GM12872 (cell line): Measurements from ENCODE around the gene PRSS27.

ENCODE experiments used
- TF ChIP-seq, protein P1 (sequence below): IDR thresholded peaks from 3 replicates; pipeline ENCODE4 v1.5.1; 2011; ENCODE audit warnings: low read depth, mild to moderate bottlenecking, low read length, moderate library complexity; ENCODE audit not compliant: insufficient read depth

PRSS27 gene

DNA sequence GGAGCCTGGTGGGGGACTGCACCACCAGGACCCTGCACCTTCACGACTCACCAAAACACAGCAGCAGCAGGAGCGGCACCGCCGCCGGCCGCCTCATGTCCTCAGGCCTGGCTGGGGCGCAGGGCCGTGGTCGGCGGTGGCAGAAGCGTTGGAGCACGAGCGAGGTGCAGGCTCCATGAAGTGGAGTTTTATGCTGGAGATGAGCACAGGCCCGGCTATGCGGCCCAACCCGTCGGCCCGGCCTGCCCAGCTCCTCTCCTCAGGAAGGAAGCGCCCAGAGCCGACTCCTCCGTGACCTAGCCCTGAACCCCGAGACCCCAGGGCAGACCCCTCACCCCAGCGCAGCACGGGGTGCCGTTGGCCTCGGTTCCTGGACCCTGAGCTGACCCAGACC lies at the start of gene PRSS27:
Gene PRSS27 (minus strand): TSS at position 161 of the 394 bp plus-strand sequence. CDS start 64 bp downstream, at position 97.
- TF ChIP-seq, protein P1, sequence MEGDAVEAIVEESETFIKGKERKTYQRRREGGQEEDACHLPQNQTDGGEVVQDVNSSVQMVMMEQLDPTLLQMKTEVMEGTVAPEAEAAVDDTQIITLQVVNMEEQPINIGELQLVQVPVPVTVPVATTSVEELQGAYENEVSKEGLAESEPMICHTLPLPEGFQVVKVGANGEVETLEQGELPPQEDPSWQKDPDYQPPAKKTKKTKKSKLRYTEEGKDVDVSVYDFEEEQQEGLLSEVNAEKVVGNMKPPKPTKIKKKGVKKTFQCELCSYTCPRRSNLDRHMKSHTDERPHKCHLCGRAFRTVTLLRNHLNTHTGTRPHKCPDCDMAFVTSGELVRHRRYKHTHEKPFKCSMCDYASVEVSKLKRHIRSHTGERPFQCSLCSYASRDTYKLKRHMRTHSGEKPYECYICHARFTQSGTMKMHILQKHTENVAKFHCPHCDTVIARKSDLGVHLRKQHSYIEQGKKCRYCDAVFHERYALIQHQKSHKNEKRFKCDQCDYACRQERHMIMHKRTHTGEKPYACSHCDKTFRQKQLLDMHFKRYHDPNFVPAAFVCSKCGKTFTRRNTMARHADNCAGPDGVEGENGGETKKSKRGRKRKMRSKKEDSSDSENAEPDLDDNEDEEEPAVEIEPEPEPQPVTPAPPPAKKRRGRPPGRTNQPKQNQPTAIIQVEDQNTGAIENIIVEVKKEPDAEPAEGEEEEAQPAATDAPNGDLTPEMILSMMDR: no peak

DNA sequence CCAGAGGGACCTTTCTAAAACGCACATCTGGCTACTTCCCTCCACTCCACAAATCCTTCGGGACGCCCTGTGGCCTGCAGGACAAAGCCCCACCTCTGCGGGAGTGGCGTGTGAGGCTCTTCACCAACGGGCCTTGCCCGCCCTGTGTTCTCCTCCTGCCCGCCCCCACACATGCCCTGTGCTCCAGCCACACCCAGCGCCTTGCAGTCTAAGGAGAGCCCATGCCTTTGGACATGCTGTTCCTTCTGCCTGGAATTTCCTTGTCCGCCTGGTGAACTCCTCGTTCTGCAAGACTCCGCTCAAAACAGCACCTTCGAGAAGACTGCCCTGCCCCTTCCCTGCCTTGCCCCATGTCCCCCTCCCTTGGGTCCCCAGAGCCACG lies 49.6 kb upstream of the PRSS27 start:
- TF ChIP-seq, protein P1: no peak

GRCh38 chr16:2769100-2769529 lies 49.1 kb upstream of the PRSS27 start:
- TF ChIP-seq, protein P1: no peak

DNA sequence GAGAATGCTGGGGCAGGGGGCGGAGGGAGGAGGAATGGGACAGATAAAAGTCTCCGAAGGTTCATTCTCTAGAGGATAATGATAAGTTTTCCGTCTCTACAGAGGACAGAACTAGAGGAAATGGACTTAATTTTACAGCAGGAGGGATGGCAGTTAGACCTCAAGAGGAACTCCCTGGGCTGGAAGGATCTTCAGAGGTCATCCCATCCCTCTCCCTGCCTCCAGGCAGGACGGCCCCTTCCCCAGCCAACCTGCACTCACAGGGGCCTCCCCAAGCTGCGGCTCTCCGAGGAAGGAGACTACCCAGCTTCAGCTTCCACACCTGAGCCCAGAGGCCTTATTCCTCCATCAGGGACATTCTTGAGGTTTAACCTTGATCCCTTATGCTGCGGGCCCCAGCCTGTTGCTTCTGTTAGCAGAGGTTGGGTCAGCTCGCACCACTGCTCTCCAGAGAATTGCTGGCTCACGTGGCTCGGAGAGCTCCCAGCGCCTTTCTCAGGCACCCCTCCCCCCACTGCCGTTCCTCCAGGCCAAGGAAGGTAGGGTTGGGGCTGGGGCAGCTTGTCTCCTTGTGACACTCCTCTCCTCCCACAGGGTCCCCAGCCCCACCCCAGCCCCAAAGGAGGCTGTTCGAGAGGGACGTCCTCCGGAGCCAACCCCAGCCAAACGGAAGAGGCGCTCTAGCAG lies 48.5 kb upstream of the PRSS27 start:
- TF ChIP-seq, protein P1: no peak

GRCh38 chr16:2767891-2768290 lies 47.9 kb upstream of the PRSS27 start:
- TF ChIP-seq, protein P1: no peak

- TF ChIP-seq, protein P1: no peak
Measured at GRCh38 chr16:2767140-2767731, 47.2 kb upstream of the PRSS27 start.

DNA sequence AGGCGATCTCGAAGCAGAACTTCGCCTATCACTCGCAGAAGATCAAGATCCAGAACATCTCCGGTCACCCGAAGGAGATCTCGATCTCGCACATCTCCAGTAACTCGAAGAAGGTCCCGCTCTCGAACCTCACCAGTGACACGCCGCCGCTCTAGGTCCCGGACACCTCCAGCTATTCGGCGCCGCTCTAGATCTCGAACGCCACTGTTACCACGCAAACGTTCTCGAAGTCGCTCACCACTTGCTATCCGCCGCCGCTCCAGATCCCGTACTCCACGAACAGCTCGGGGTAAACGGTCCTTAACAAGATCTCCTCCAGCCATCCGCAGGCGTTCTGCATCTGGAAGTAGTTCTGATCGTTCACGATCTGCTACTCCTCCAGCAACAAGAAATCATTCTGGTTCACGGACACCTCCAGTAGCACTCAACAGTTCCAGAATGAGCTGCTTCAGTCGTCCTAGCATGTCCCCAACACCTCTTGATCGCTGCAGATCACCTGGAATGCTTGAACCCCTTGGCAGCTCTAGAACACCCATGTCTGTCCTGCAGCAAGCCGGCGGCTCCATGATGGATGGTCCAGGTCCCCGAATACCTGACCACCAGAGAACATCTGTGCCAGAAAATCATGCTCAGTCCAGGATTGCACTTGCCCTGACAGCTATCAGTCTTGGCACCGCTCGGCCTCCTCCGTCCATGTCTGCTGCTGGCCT lies 46.6 kb upstream of the PRSS27 start:
- TF ChIP-seq, protein P1: no peak
